H7 (cell line): ENCODE measurements around the gene CHID1. TPM values are rescaled to one million over a fixed set of nuclear protein-coding genes. Genes with fewer than 3 reads are reported as not detected.
A peak's percentile ranks its signal among the peaks of the same experiment; 100 is the strongest.

Source experiments
- DNase-seq: peaks from one replicate; pipeline ENCODE4 v3.0.0; 2012
- H3K27me3 ChIP-seq: 2 replicates; pipeline ENCODE4 v1.6.0; 2011; ENCODE audit warnings: mild to moderate bottlenecking, low read length; ENCODE audit not compliant: control insufficient read depth, insufficient read depth
- H3K36me3 ChIP-seq: replicated peaks from 2 replicates; pipeline ENCODE4 v1.5.1; 2011; ENCODE audit warnings: low read length; ENCODE audit not compliant: control insufficient read depth, insufficient read depth
- H3K4me3 ChIP-seq: 2 replicates; pipeline ENCODE4 v1.5.1; 2011; ENCODE audit warnings: low read depth, mild to moderate bottlenecking, control low read depth, low read length, moderate library complexity; ENCODE audit not compliant: insufficient read depth
- total RNA-seq: library from RNA; depleted of rRNA; stranded (reverse); fragments of >200 nt; shearing (Covaris generic); gene quantifications from 2 replicates; pipeline ENCODE4 v1.2.3, GENCODE V29; 2014

The CHID1 gene
- total RNA-seq, 1 experiment from 2014 or later = 36.9 TPM

GRCh38 chr11:908273-908672, 2.3 kb downstream of the CHID1 start:
- H3K4me3 ChIP-seq = no peak overlapping the region
- H3K27me3 ChIP-seq = no peaks in the 10 kb centered on the region
- H3K36me3 ChIP-seq = peaks cover 7% of the 10 kb centered on the region
- peak; percentile 33 for DNase-seq

GRCh38 chr11:907668-908067, 2.9 kb downstream of the CHID1 start:
- DNase-seq = no peak
- Histone ChIP-seq H3K27me3 (no peaks in the 10 kb centered on the region), H3K4me3 (no peak overlapping the region), H3K36me3 (peaks cover 13% of the 10 kb centered on the region)

- H3K4me3 ChIP-seq = no peak overlapping the region
- DNase-seq = no peak
- H3K36me3 ChIP-seq = peaks cover 29% of the 10 kb centered on the region
- no peaks in the 10 kb centered on the region for H3K27me3 ChIP-seq
These were observed 4.7 kb downstream of the CHID1 start for GRCh38 chr11:905952-906351.

GRCh38 chr11:904380-904779, 6.2 kb downstream of the CHID1 start:
- DNase-seq = no peak
- Histone ChIP-seq H3K4me3 (no peak overlapping the region), H3K27me3 (no peaks in the 10 kb centered on the region), H3K36me3 (peaks cover 39% of the 10 kb centered on the region)

GRCh38 chr11:901452-902061, 9.1 kb downstream of the CHID1 start:
- DNase-seq = no peak
- H3K36me3 ChIP-seq = peaks cover 44% of the 10 kb centered on the region

GRCh38 chr11:900545-900944, 10.1 kb downstream of the CHID1 start:
- Histone ChIP-seq H3K36me3 (peaks cover 44% of the 10 kb centered on the region), H3K4me3 (no peak overlapping the region), H3K27me3 (no peaks in the 10 kb centered on the region)
- no peak for DNase-seq

More at GRCh38 chr11:901452-902061, 9.1 kb downstream of the CHID1 start:
- H3K4me3 ChIP-seq = no peak overlapping the region
- H3K27me3 ChIP-seq = no peaks in the 10 kb centered on the region

GRCh38 chr11:899724-900123, 10.9 kb downstream of the CHID1 start:
- DNase-seq = no peak
- peaks cover 43% of the 10 kb centered on the region for H3K36me3 ChIP-seq
- H3K4me3 ChIP-seq = no peak overlapping the region
- H3K27me3 ChIP-seq = no peaks in the 10 kb centered on the region

GRCh38 chr11:898540-899190, 11.9 kb downstream of the CHID1 start:
- DNase-seq = peak; percentile 82
- H3K27me3 ChIP-seq = no peaks in the 10 kb centered on the region
- H3K4me3 ChIP-seq = no peak overlapping the region
- peaks cover 37% of the 10 kb centered on the region for H3K36me3 ChIP-seq

- Histone ChIP-seq H3K4me3 (no peak overlapping the region), H3K36me3 (peaks cover 35% of the 10 kb centered on the region), H3K27me3 (no peaks in the 10 kb centered on the region)
- DNase-seq = peak; percentile 88
These were observed 12.5 kb downstream of the CHID1 start for GRCh38 chr11:898143-898511.

GRCh38 chr11:897253-898142, 13.1 kb downstream of the CHID1 start:
- Histone ChIP-seq H3K4me3 (no peak overlapping the region), H3K27me3 (no peaks in the 10 kb centered on the region), H3K36me3 (peaks cover 29% of the 10 kb centered on the region)
- DNase-seq = no peak

GRCh38 chr11:895331-896110, 15.1 kb downstream of the CHID1 start:
- Histone ChIP-seq H3K36me3 (peaks cover 11% of the 10 kb centered on the region), H3K27me3 (no peaks in the 10 kb centered on the region), H3K4me3 (no peak overlapping the region)
- no peak for DNase-seq

GRCh38 chr11:894575-895201, 15.9 kb downstream of the CHID1 start:
- no peak overlapping the region for H3K4me3 ChIP-seq
- no peaks in the 10 kb centered on the region for H3K27me3 ChIP-seq
- peak; percentile 82 for DNase-seq
- peaks cover 7% of the 10 kb centered on the region for H3K36me3 ChIP-seq

- no peak for DNase-seq
- Histone ChIP-seq H3K4me3 (no peak overlapping the region), H3K36me3 (peaks cover 1% of the 10 kb centered on the region), H3K27me3 (no peaks in the 10 kb centered on the region)
These were observed 17.5 kb downstream of the CHID1 start for GRCh38 chr11:893008-893654.
